ENCODE results near the gene LPIN3.

Gene LPIN3

DNA sequence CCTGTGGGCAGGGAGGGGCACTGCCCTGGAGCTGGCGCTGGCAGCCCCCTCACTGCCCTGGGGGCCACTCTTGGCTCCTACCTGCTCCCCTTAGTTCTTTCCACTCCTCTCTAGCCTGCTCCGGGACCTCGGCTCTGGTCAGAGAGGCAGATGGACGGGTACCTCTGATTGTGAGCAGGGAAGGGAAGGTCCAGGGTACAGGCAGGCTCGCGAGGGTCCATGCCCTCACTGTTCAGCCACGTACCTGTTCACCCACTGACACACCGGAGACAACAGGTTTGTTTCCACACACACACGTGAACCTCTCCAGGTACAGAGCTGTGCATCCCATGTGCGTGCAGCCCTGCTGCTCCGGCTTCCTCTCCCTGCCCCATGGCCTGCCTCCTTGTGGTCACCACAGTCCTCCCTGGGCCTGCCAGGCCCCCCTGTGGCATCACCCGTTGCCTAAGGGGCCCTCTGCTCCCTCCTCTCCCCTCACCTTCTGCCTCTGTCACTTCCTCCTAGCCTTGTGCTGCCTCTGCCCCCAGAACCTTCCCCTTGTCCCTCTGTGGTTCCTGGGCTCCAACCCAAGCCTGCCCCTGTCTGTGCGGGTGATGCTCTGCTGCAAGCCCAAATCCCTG is 23.7 kb downstream of the LPIN3 start:
- H3K4me3 Mint-ChIP-seq = peak overlapping the region in 1 of 3 experiments; percentile 26
- peaks cover 44% of the 10 kb centered on the region for H3K27me3 Mint-ChIP-seq (ENCODE audit: low read depth)
- no peak for TF ChIP-seq CTCF (IDR thresholded peaks at IDR 0.05; ENCODE audit: unreplicated experiment in 3 of 3)
- H3K9me3 Mint-ChIP-seq = no peaks in the 10 kb centered on the region
- H3K27ac Mint-ChIP-seq = no peak overlapping the region
- peaks cover 3% of the 10 kb centered on the region for H3K36me3 Mint-ChIP-seq (ENCODE audit: low read depth)
- peaks cover 11% of the 10 kb centered on the region for H3K4me1 Mint-ChIP-seq

DNA sequence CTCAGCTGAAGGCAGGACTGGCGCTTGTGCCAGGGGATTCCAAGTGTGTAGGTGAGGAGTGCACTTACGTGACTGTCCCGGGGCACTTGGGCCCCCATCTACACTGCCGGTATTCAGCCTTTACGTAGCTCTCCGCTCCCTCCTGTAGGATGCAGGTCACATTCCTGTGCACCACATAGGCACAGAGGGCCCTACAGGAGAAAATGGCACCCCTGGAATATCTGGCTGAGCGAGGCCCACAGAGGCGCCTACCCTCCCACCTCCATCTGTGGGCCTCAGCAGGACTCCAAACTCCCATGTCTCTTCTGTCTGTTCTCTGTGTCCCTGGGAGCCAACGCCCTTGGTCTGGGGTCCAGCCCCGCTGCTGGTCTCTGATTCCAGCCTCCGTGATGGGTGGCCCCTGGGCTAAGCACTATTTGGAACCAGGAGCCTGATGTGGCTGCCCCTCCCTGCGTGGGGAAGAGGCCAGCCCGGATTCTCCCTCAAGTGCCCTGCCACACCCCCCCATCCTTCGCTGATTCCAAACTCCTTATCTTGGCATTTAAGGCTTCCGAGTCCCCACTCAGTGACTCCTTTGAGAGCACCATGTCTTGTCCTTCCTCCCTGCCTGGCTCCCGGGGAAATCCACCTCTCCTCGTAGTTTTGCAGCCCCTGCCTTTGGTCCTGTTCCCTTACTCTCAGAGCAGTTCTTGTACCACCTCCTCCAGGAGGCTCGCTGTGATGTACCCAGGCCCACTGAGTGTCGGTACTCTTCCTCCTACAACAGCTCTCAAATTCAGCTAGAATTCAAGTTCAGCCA is 24.5 kb downstream of the LPIN3 start:
- Mint-ChIP-seq H3K4me1 (peaks cover 18% of the 10 kb centered on the region), H3K27ac (peak overlapping the region in 1 of 3 experiments; percentile 32), H3K4me3 (peak overlapping the region; percentile 69 to 75 (median 70)), H3K27me3 (ENCODE audit: low read depth) (peaks cover 49% of the 10 kb centered on the region), H3K36me3 (ENCODE audit: low read depth) (peaks cover 3% of the 10 kb centered on the region), H3K9me3 (no peaks in the 10 kb centered on the region)
- no peak for TF ChIP-seq CTCF (IDR thresholded peaks at IDR 0.05; ENCODE audit: unreplicated experiment in 3 of 3)

DNA sequence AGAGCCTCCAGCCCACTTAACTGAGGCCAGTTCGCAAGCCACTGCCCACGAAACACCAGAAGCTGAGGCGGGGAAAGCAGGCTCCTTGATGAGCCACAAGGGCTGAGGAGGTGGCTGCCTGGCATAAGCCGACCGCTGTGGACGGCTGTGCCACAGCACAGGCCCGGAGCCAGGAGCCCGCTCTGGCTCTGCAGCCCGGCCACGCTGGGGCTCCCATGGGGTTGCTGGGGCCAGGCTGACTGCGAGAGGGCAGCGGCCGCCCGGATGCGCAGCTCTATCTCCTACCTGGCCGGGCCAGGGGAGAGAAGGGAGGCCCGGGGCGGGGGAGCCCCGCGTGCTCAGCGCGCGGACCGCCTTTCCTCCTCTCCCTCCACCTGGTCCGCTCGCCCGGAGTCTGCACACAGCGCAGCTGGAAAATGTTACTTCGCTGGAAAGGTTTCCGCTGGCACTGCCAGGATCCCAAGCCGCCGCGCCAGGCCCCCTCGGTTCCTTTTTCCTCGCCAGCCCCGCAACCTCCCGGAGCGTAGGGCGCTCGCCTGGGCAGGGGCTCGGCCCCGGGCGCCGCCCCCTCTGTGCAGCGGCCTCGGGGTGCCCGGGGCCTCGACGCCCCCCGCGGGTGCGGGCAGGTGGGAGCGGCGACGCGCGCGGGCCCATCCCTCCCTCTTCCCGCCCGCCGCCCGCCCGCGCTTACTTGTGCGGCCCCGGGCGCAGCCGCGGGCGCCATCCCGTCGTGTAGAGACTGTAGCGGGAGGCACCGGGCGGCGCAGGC is 25.3 kb downstream of the LPIN3 start:
- H3K27ac Mint-ChIP-seq = peak overlapping the region in 1 of 3 experiments; percentile 32
- no peak for TF ChIP-seq CTCF (IDR thresholded peaks at IDR 0.05; ENCODE audit: unreplicated experiment in 3 of 3)
- H3K9me3 Mint-ChIP-seq = no peaks in the 10 kb centered on the region
- peaks cover 18% of the 10 kb centered on the region for H3K4me1 Mint-ChIP-seq
- peaks cover 3% of the 10 kb centered on the region for H3K36me3 Mint-ChIP-seq (ENCODE audit: low read depth)
- H3K27me3 Mint-ChIP-seq (ENCODE audit: low read depth) = peaks cover 47% of the 10 kb centered on the region
- H3K4me3 Mint-ChIP-seq = peak overlapping the region; percentile 69 to 75 (median 70)

DNA sequence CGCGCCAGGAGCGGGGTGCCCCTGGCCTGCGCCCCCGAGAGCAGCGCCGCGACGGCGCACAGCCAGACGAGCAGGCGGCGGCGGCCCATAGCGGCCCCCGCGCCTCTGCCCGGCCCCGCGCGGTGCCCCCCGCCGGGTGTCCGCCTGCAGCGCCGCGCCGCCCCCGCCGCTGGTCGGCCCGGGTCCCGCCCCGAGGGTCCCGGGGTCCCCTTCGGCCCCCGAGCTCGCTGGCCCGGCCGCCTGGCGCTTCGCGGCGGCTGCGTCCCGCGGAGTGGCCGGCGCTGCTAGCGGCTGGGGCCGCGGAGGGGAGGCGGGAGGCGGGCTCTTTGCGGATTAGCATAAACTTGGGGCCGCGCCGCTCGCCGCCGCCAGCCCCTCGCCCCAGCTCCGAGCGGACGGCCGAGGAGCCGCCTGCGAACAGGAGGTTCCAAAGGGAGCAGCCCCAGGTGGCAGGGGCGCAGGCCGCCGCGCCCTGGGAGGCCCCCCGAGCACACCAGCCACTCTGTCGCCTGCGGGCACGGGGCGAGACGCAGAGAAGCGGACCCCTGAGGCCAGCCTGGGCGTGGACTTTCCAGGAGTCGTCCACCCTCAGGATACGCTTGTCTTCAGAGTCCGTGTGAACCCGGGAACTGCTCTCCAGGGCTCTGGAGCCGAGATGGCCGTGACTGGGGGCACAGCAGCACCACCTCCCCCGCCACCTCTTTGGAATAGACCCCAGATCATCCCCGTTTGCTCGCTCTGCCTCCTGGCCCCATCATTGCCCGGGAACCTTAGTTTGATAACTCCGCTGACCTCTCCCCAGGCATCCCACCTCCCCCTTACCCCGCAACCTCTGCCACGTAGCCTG is 26.1 kb downstream of the LPIN3 start, which contains the start of gene EMILIN3:
EMILIN3 (minus strand) TSS at position 273 of the 847 bp plus-strand sequence; CDS start at position 89, 184 bp downstream.
- Mint-ChIP-seq H3K9me3 (peaks cover 6% of the 10 kb centered on the region), H3K27ac (peak within 1 kb of the TSS in 2 of 3 experiments; percentile 19 to 77), H3K36me3 (ENCODE audit: low read depth) (peaks cover 3% of the 10 kb centered on the region), H3K27me3 (ENCODE audit: low read depth) (peaks cover 47% of the 10 kb centered on the region), H3K4me1 (peaks cover 18% of the 10 kb centered on the region), H3K4me3 (peak within 1 kb of the TSS; percentile 80 to 87 (median 83))
- no peak for TF ChIP-seq CTCF (IDR thresholded peaks at IDR 0.05; ENCODE audit: unreplicated experiment in 3 of 3)

DNA sequence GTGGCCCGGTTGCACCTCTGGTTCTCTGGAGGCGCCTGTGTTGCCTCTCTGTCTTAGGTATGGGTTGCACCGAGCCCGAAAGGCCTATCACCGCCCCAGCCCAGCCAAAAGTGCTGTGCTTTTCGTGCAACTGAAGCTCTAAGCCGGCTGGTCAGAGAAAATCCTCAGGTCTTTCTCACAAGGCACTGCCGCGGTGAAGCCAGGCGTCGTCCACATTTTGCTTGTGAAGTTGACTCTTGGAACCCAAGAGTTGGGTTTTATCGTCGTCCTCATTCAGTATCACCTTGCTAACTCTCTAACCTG is 26.7 kb downstream of the LPIN3 start:
- Mint-ChIP-seq H3K27ac (peak overlapping the region in 2 of 3 experiments; percentile 19 to 77), H3K9me3 (peaks cover 6% of the 10 kb centered on the region), H3K4me3 (peak overlapping the region; percentile 80 to 87 (median 83))

More for the DNA sequence above, 26.7 kb downstream of the LPIN3 start:
- TF ChIP-seq CTCF (IDR thresholded peaks at IDR 0.05; ENCODE audit: unreplicated experiment in 3 of 3) = no peak
- H3K4me1 Mint-ChIP-seq = peaks cover 18% of the 10 kb centered on the region
- H3K36me3 Mint-ChIP-seq (ENCODE audit: low read depth) = peaks cover 3% of the 10 kb centered on the region
- peaks cover 47% of the 10 kb centered on the region for H3K27me3 Mint-ChIP-seq (ENCODE audit: low read depth)
